ENCODE results near the gene CD81.

CD81 gene

GRCh38 chr11:2441171-2441570 is 64.1 kb downstream of the CD81 start:
- in situ Hi-C loops (cut with MboI; ENCODE audit: low sequenced_read_pairs, unreplicated experiment), result no loop called here
- no peak for DNase-seq (ENCODE audit: low spot score)
- TF ChIP-seq, protein P1, sequence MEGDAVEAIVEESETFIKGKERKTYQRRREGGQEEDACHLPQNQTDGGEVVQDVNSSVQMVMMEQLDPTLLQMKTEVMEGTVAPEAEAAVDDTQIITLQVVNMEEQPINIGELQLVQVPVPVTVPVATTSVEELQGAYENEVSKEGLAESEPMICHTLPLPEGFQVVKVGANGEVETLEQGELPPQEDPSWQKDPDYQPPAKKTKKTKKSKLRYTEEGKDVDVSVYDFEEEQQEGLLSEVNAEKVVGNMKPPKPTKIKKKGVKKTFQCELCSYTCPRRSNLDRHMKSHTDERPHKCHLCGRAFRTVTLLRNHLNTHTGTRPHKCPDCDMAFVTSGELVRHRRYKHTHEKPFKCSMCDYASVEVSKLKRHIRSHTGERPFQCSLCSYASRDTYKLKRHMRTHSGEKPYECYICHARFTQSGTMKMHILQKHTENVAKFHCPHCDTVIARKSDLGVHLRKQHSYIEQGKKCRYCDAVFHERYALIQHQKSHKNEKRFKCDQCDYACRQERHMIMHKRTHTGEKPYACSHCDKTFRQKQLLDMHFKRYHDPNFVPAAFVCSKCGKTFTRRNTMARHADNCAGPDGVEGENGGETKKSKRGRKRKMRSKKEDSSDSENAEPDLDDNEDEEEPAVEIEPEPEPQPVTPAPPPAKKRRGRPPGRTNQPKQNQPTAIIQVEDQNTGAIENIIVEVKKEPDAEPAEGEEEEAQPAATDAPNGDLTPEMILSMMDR (IDR thresholded peaks at IDR 0.05; ENCODE audit: borderline replicate concordance, control extremely low read depth, extremely low read depth, insufficient read depth, missing control alignments), result no peak

- no peak for DNase-seq (ENCODE audit: low spot score)
- in situ Hi-C loops (cut with MboI; ENCODE audit: low sequenced_read_pairs, unreplicated experiment), result no loop called here
- TF ChIP-seq, protein P1 (IDR thresholded peaks at IDR 0.05; ENCODE audit: borderline replicate concordance, control extremely low read depth, extremely low read depth, insufficient read depth, missing control alignments), result no peak
Measured at GRCh38 chr11:2442589-2442988, 65.5 kb downstream of the CD81 start.

DNA sequence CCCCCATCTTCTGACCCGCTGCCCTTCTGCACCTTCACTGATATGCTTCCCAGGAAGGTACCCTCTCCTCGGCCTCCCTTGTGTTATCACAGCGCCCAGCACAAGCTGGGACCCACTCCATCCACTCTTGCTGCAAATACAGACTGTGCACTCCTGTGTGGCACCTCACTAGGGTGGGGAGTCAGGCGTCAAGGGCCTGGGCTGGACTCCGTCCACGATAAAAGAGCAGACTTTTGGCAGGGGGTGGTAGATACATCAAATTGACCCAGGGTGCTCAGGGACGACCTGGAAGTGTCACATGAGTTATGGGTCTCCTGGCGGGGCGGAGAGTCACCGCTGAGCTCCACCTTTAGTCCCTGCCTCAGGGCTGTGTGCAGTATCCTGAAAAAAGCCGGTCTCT is 66.3 kb downstream of the CD81 start:
- DNase-seq (ENCODE audit: low spot score), result no peak
- in situ Hi-C loops (cut with MboI; ENCODE audit: low sequenced_read_pairs, unreplicated experiment), result no loop called here

GRCh38 chr11:2443881-2444820 is 67.0 kb downstream of the CD81 start, which contains the start of gene TRPM5:
Gene TRPM5 (minus strand): TSS chr11:2444514. CDS start chr11:2423036, 21,478 bp downstream.
- in situ Hi-C loops (cut with MboI; ENCODE audit: low sequenced_read_pairs, unreplicated experiment), result no loop called here
- TF ChIP-seq, protein P1 (IDR thresholded peaks at IDR 0.05; ENCODE audit: borderline replicate concordance, control extremely low read depth, extremely low read depth, insufficient read depth, missing control alignments), result no peak
- no peak for DNase-seq (ENCODE audit: low spot score)

More for the DNA sequence above, 66.3 kb downstream of the CD81 start:
- TF ChIP-seq, protein P1 (IDR thresholded peaks at IDR 0.05; ENCODE audit: borderline replicate concordance, control extremely low read depth, extremely low read depth, insufficient read depth, missing control alignments), result no peak

GRCh38 chr11:2444821-2445745 is 68.0 kb downstream of the CD81 start, which contains the start of gene KCNQ1:
Gene KCNQ1 (plus strand): TSS chr11:2445008. CDS start chr11:2445099, 91 bp downstream.
- in situ Hi-C loops (cut with MboI; ENCODE audit: low sequenced_read_pairs, unreplicated experiment), result no loop called here
- DNase-seq (ENCODE audit: low spot score), result peak; percentile 80
- TF ChIP-seq, protein P1 (IDR thresholded peaks at IDR 0.05; ENCODE audit: borderline replicate concordance, control extremely low read depth, extremely low read depth, insufficient read depth, missing control alignments), result no peak

Data from GM13976 (cell line).